Fibroblast of lung (primary cell): Measurements from ENCODE around the gene ALDOB.

Experiments
- CTCF ChIP-seq, 2 donors: IDR thresholded peaks in 1 of 2; conservative IDR thresholded peaks in 1 of 2; 1 replicate in 1 of 2; 2 replicates in 1 of 2; pipeline ENCODE4 v1.5.1; 2011 to 2012; ENCODE audit warnings: low read length in 2 of 2, control low read depth in 1 of 2, inconsistent platforms in 1 of 2, low read depth in 1 of 2, mild to moderate bottlenecking in 1 of 2
- EZH2 ChIP-seq: IDR thresholded peaks from 2 replicates; pipeline ENCODE4 v1.5.1; 2012; ENCODE audit warnings: low read length, control low read depth, mild to moderate bottlenecking; ENCODE audit errors: missing control alignments

GRCh38 chr9:101433229-101433628 is 2.3 kb downstream of the ALDOB start:
- TF ChIP-seq CTCF (conservative IDR thresholded peaks at IDR 0.05 in 1 of 2, IDR thresholded peaks at IDR 0.05 in 1 of 2; ENCODE audit: low read depth in 1 of 2, low read length in 2 of 2) (no peak), EZH2 (no peak)
